GDM1 (cell line): ENCODE results near the gene SMIM34.
"Not testable (repeated sequence)": the region's sequence is repeated elsewhere in the genome, so short reads cannot be mapped to it uniquely, and the experiment has no call there.

ENCODE experiments used
- DNase-seq: peaks from one replicate; lab custom pipeline; 2025; lab: John Stamatoyannopoulos, UW

The SMIM34 gene

GRCh38 chr21:34423805-34424204 is at the start of gene SMIM34:
SMIM34 (minus strand) TSS chr21:34423951; CDS start chr21:34423839, 112 bp downstream.
- DNase-seq, result not testable (repeated sequence)

GRCh38 chr21:34467333-34467732 is 43.6 kb upstream of the SMIM34 start:
- not testable (repeated sequence) for DNase-seq

GRCh38 chr21:34459426-34459825 is 35.7 kb upstream of the SMIM34 start:
- not testable (repeated sequence) for DNase-seq

- DNase-seq, result not testable (repeated sequence)
Measured at GRCh38 chr21:34458266-34458665, 34.5 kb upstream of the SMIM34 start.

- not testable (repeated sequence) for DNase-seq
Measured at GRCh38 chr21:34456180-34456579, 32.4 kb upstream of the SMIM34 start.

- DNase-seq, result not testable (repeated sequence)
Measured at GRCh38 chr21:34455628-34456027, 31.9 kb upstream of the SMIM34 start.

- not testable (repeated sequence) for DNase-seq
Measured at GRCh38 chr21:34447018-34447417, 23.3 kb upstream of the SMIM34 start.

- DNase-seq, result not testable (repeated sequence)
Measured at GRCh38 chr21:34443486-34443885, 19.7 kb upstream of the SMIM34 start.

GRCh38 chr21:34429710-34430109 is 6.0 kb upstream of the SMIM34 start:
- not testable (repeated sequence) for DNase-seq

GRCh38 chr21:34428441-34428840 is 4.7 kb upstream of the SMIM34 start:
- not testable (repeated sequence) for DNase-seq

- not testable (repeated sequence) for DNase-seq
Measured at GRCh38 chr21:34427339-34427738, 3.6 kb upstream of the SMIM34 start.

GRCh38 chr21:34417448-34418077 is 6.2 kb downstream of the SMIM34 start:
- DNase-seq, result not testable (repeated sequence)

GRCh38 chr21:34407294-34407693 is 16.5 kb downstream of the SMIM34 start:
- not testable (repeated sequence) for DNase-seq

GRCh38 chr21:34406676-34407075 is 17.1 kb downstream of the SMIM34 start:
- not testable (repeated sequence) for DNase-seq

GRCh38 chr21:34406102-34406501 is 17.6 kb downstream of the SMIM34 start:
- not testable (repeated sequence) for DNase-seq

- not testable (repeated sequence) for DNase-seq
Measured at GRCh38 chr21:34405686-34406085, 18.1 kb downstream of the SMIM34 start.

GRCh38 chr21:34404742-34405141 is 19.0 kb downstream of the SMIM34 start:
- DNase-seq, result not testable (repeated sequence)

GRCh38 chr21:34400522-34400921 is 23.2 kb downstream of the SMIM34 start:
- not testable (repeated sequence) for DNase-seq

GRCh38 chr21:34383724-34384415 is 39.9 kb downstream of the SMIM34 start:
- DNase-seq, result not testable (repeated sequence)

GRCh38 chr21:34383138-34383537 is 40.6 kb downstream of the SMIM34 start:
- DNase-seq, result not testable (repeated sequence)

GRCh38 chr21:34375619-34375972 is 48.2 kb downstream of the SMIM34 start:
- DNase-seq, result not testable (repeated sequence)

GRCh38 chr21:34374940-34375618 is 48.7 kb downstream of the SMIM34 start, which contains the start of gene SMIM11:
SMIM11 (plus strand) TSS chr21:34375507; CDS start chr21:34379505, 3,998 bp downstream.
- not testable (repeated sequence) for DNase-seq

- not testable (repeated sequence) for DNase-seq
Measured at GRCh38 chr21:34374462-34374861, 49.3 kb downstream of the SMIM34 start.
